HG03108 (cell line): ENCODE data around the gene SSNA1.
"Not testable (repeated sequence)": the region's sequence is repeated elsewhere in the genome, so short reads cannot be mapped to it uniquely, and the experiment has no call there.

Experiments
- ATAC-seq: cut with Tn5 transposase; IDR thresholded peaks from one replicate; pipeline ENCODE4 v1.9.1; 2021; ENCODE audit warnings: moderate library complexity; ENCODE audit not compliant: unreplicated experiment

SSNA1 gene

GRCh38 chr9:137230705-137231371, 42.4 kb downstream of the SSNA1 start, which contains the start of gene SLC34A3:
Gene SLC34A3 (plus strand): TSS chr9:137230901. CDS start chr9:137231703, 802 bp downstream.
- ATAC-seq: no peak

GRCh38 chr9:137231372-137232039, 43.0 kb downstream of the SSNA1 start:
- ATAC-seq: no peak

GRCh38 chr9:137232101-137232500, 43.6 kb downstream of the SSNA1 start:
- no peak for ATAC-seq

DNA sequence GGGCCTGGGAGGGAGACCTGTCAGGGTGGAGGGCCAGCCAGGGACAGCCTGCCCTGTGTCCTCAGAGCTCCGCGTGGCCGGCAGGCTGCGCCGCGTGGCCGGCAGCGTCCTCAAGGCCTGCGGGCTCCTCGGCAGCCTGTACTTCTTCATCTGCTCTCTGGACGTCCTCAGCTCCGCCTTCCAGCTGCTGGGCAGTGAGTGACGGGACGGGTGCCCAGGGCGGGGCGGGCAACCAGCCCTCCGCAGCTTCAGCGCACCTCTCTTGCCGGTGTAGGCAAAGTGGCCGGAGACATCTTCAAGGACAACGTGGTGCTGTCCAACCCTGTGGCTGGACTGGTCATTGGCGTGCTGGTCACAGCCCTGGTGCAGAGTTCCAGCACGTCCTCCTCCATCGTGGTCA, 44.0 kb downstream of the SSNA1 start:
- no peak for ATAC-seq

- ATAC-seq: no peak
Measured at GRCh38 chr9:137233143-137233980, 44.9 kb downstream of the SSNA1 start.

- ATAC-seq: no peak
Measured at GRCh38 chr9:137234055-137234697, 45.7 kb downstream of the SSNA1 start.

DNA sequence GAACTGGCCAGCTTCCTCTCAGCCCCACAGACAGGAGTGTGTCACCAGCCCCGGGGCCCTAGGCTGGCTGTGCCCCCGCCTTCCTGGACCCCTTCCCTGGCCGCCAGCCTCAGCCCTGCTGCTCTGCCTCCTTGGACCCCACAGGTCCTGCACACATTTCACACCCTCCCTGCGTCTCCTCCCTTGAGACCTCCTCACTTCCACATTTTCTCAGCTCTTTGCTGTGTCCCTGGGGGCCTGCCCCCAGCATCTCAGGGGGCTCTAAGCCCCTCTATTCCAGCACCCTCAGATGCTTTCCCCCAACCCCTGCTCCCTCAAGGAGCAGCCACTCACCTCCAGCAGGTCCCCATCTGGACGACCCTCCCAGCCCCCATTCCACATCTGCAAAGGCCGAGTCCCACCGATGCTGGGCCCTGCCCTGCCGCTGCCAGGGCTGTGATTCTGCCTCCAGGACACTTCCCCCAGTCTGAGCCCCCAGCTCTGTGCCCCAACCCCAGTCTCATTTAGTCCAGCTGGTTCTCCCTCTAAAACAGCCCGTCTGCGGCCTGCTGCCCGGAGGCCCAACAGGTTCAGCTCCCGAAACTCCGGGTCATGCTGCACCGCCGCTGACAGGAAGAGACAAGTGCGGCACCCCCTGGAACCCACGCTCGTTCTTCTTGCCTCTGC, 46.4 kb downstream of the SSNA1 start:
- no peak for ATAC-seq

- ATAC-seq: no peak
Measured at GRCh38 chr9:137235424-137236237, 47.2 kb downstream of the SSNA1 start.

DNA sequence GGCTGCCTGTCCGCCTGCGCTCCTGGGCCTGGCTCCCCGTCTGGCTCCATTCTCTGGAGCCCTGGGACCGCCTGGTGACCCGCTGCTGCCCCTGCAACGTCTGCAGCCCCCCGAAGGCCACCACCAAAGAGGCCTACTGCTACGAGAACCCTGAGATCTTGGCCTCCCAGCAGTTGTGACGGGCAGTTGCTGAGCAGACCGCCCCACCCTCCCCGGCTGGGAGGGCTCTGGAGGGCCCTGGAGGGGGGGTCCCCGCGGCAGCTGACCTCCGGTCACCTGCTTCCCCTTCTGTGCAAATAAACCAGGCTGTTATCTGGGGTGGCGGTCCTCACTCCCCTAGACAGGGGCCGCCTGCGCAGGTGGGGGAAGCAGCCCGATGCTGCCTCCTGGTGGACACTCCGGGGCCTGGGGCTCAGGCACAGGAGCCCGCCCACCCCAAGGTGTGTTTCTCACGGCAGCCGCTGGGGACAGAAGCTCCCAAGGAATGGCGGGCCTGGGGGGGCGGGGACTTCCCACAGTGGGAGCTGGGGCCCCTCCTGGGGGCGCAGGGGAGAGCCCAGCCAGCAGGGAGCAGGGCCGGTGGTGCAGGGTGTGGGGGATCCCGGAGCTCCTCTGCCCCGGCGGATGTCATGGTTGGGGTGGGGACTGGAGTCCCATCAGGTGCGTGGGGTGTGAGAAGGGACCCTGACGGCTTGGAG, 47.9 kb downstream of the SSNA1 start:
- ATAC-seq: no peak

DNA sequence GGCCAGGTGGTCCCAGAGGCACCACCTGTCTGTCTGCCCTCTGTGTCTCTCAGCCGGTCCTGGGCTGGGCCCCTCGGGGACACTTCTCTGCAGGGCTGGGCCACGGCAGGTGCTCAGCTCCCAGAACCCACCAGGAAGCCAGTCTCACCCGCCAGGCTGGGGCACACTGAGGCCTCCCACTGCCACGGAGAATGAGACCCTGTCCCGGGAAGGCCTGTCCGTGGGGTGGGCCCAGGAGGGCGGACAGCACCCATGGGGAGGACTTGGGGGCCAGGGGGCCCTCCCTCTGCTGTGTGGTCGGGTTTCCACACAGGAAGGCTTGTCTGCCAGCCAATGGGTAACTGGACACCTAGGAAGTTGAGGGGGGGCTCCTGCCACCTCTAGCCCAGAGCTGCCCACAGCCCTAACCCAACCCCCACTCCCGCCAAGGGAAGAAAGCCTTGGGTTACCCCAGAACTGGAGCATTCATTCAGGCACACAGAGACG, 48.5 kb downstream of the SSNA1 start:
- no peak for ATAC-seq

- ATAC-seq: no peak
Measured at GRCh38 chr9:137237759-137238726, 49.6 kb downstream of the SSNA1 start.

GRCh38 chr9:137239541-137240200, 51.2 kb downstream of the SSNA1 start:
- ATAC-seq: not testable (repeated sequence)
